Keratinocyte (primary cell): ENCODE data around the gene USP13. TPM values are rescaled to one million over a fixed set of nuclear protein-coding genes. Genes with fewer than 3 reads are reported as not detected.

ENCODE experiments used
- DNase-seq: peaks from one replicate; pipeline ENCODE4 v3.0.0-alpha.2; 2011; ENCODE audit warnings: low read depth, missing footprints, low spot score
- FAIRE-seq: peaks from 2 replicates; lab custom pipeline; 2011; peaks lifted over from hg19 to GRCh38; lab: Jason Lieb, UNC
- H2AFZ ChIP-seq: 2 replicates; pipeline ENCODE4 v1.6.0; 2012; ENCODE audit warnings: low read length, control low read depth, inconsistent platforms; ENCODE audit not compliant: control insufficient read depth
- H3K27ac ChIP-seq: 2 replicates; pipeline ENCODE4 v1.5.1; 2011; ENCODE audit warnings: low read length; ENCODE audit not compliant: control insufficient read depth, insufficient read depth
- H3K27me3 ChIP-seq: 3 replicates; pipeline ENCODE4 v1.6.0; 2011; ENCODE audit warnings: low read length; ENCODE audit not compliant: control insufficient read depth, insufficient read depth; ENCODE audit errors: extremely low read depth
- H3K36me3 ChIP-seq, 2 experiments: 2 replicates in 1 of 2; 3 replicates in 1 of 2; pipeline ENCODE4 v1.5.1; 2011; ENCODE audit warnings: low read length in 2 of 2, mild to moderate bottlenecking in 1 of 2; ENCODE audit not compliant: control insufficient read depth in 2 of 2, insufficient read depth in 2 of 2; ENCODE audit errors: extremely low read depth in 1 of 2
- H3K4me1 ChIP-seq: 3 replicates; pipeline ENCODE4 v1.5.1; 2011; ENCODE audit warnings: low read length; ENCODE audit not compliant: control insufficient read depth, insufficient read depth; ENCODE audit errors: extremely low read depth
- H3K4me2 ChIP-seq: 3 replicates; pipeline ENCODE4 v1.6.0; 2011; ENCODE audit warnings: low read depth, low read length; ENCODE audit not compliant: control insufficient read depth, insufficient read depth; ENCODE audit errors: extremely low read depth
- H3K4me3 ChIP-seq, 3 experiments: fragments of 200-600 bp in 1 of 3; sonication (generic) in 1 of 3; 2 replicates in 2 of 3; 3 replicates in 1 of 3; pipeline ENCODE4 v1.5.1; 2011 to 2016; ENCODE audit warnings: low read length in 3 of 3, mild to moderate bottlenecking in 3 of 3, control low read depth in 2 of 3, inconsistent platforms in 1 of 3, low read depth in 1 of 3, mixed read lengths in 1 of 3, mixed run types in 1 of 3, moderate library complexity in 1 of 3; ENCODE audit not compliant: control insufficient read depth in 2 of 3, insufficient read depth in 2 of 3; ENCODE audit errors: extremely low read depth in 1 of 3
- H3K79me2 ChIP-seq: 2 replicates; pipeline ENCODE4 v1.6.0; 2012; ENCODE audit warnings: low read length; ENCODE audit not compliant: control insufficient read depth, insufficient read depth
- H3K9ac ChIP-seq: 3 replicates; pipeline ENCODE4 v1.6.0; 2011; ENCODE audit warnings: low read length; ENCODE audit not compliant: control insufficient read depth, insufficient read depth; ENCODE audit errors: extremely low read depth
- H3K9me1 ChIP-seq: 3 replicates; pipeline ENCODE4 v1.6.0; 2011; ENCODE audit warnings: low read length; ENCODE audit not compliant: control insufficient read depth, insufficient read depth; ENCODE audit errors: extremely low read depth
- H3K9me3 ChIP-seq: 2 replicates; pipeline ENCODE4 v1.5.1; 2012; ENCODE audit warnings: low read depth, low read length; ENCODE audit not compliant: control insufficient read depth
- H4K20me1 ChIP-seq: 3 replicates; pipeline ENCODE4 v1.6.0; 2011; ENCODE audit warnings: low read length; ENCODE audit not compliant: control insufficient read depth, insufficient read depth; ENCODE audit errors: extremely low read depth
- CTCF ChIP-seq, 3 experiments: IDR thresholded peaks in 1 of 3; conservative IDR thresholded peaks in 1 of 3; optimal IDR thresholded peaks in 1 of 3; 2 replicates in 2 of 3; 3 replicates in 1 of 3; pipeline versions ENCODE3 to v1.5.1; 2011; ENCODE audit warnings: low read length in 3 of 3, mild to moderate bottlenecking in 3 of 3, moderate library complexity in 2 of 3, control low read depth in 1 of 3, inconsistent platforms in 1 of 3; ENCODE audit not compliant: insufficient read depth in 2 of 3; ENCODE audit errors: extremely low read depth in 1 of 3
- EZH2 ChIP-seq: IDR thresholded peaks from one replicate; pipeline ENCODE4 v1.6.1; 2012; ENCODE audit warnings: inconsistent platforms, mild to moderate bottlenecking, low read length, moderate library complexity
- dilution Hi-C: fragments of 300-500 bp; cut with MboI; formaldehyde crosslinking; loops from one replicate; pipeline ENCODE4 v1.7.0; 2020; ENCODE audit warnings: low sequenced_read_pairs; ENCODE audit not compliant: extremely low pct_ligation_motif_present
- polyA plus RNA-seq, 5 experiments: library from polyadenylated mRNA; depleted of rRNA in 3 of 5; stranded (reverse) in 3 of 5; stranded (forward) in 1 of 5; unstranded in 1 of 5; fragments of >200 nt; gene quantifications; 1 replicate in 1 of 5; 2 replicates in 3 of 5; 3 replicates in 1 of 5; pipeline versions ENCODE4 v1.2.1 to v1.2.3, GENCODE V29; 2011 to 2012; ENCODE audit warnings: missing spikeins in 2 of 5, low read depth in 1 of 5, low replicate concordance in 1 of 5

USP13 gene
- polyA plus RNA-seq, 1 donor (not counting 4 experiments of a cell fraction or from before 2014, with no cell fraction given) = 3.3 TPM

GRCh38 chr3:179829401-179829800, 176.6 kb downstream of the USP13 start:
- Histone ChIP-seq H3K4me3 (no peak overlapping the region), H3K27ac (no peak overlapping the region), H3K9me1 (no peaks in the 10 kb centered on the region), H3K9ac (no peak overlapping the region), H3K36me3 (no peaks in the 10 kb centered on the region), H2AFZ (no peak overlapping the region), H3K9me3 (no peaks in the 10 kb centered on the region), H4K20me1 (no peaks in the 10 kb centered on the region), H3K4me1 (no peaks in the 10 kb centered on the region), H3K27me3 (no peaks in the 10 kb centered on the region), H3K79me2 (no peaks in the 10 kb centered on the region), H3K4me2 (no peak overlapping the region)
- FAIRE-seq (no peak), DNase-seq (no peak)
- TF ChIP-seq EZH2 (no peak), CTCF (optimal IDR thresholded peaks at IDR 0.05 in 1 of 3, IDR thresholded peaks at IDR 0.05 in 1 of 3, conservative IDR thresholded peaks at IDR 0.05 in 1 of 3; ENCODE audit: extremely low read depth in 1 of 3, insufficient read depth in 2 of 3, low read length in 3 of 3) (no peak)
- dilution Hi-C loops = no loop called here

GRCh38 chr3:179832333-179832854, 179.6 kb downstream of the USP13 start:
- no peaks in the 10 kb centered on the region for H3K27me3 ChIP-seq
- no peaks in the 10 kb centered on the region for H3K4me1 ChIP-seq
- no peak overlapping the region for H2AFZ ChIP-seq
- no peak for FAIRE-seq
- H3K27ac ChIP-seq = no peak overlapping the region
- TF ChIP-seq CTCF (optimal IDR thresholded peaks at IDR 0.05 in 1 of 3, IDR thresholded peaks at IDR 0.05 in 1 of 3, conservative IDR thresholded peaks at IDR 0.05 in 1 of 3; ENCODE audit: extremely low read depth in 1 of 3, insufficient read depth in 2 of 3, low read length in 3 of 3) = no peak
- no peak for TF ChIP-seq EZH2
- H3K79me2 ChIP-seq = no peaks in the 10 kb centered on the region
- H3K9me3 ChIP-seq = no peaks in the 10 kb centered on the region
- dilution Hi-C loops = no loop called here
- H3K9ac ChIP-seq = no peak overlapping the region
- no peaks in the 10 kb centered on the region for H3K36me3 ChIP-seq
- H3K4me3 ChIP-seq = no peak overlapping the region
- DNase-seq = no peak
- H4K20me1 ChIP-seq = no peaks in the 10 kb centered on the region
- no peaks in the 10 kb centered on the region for H3K9me1 ChIP-seq
- no peak overlapping the region for H3K4me2 ChIP-seq
